ENCODE measurements around the gene IFNLR1.

- TF ChIP-seq CTCF (IDR thresholded peaks at IDR 0.05; ENCODE audit: extremely low read depth in 1 of 2, insufficient read depth in 1 of 2, low read depth in 1 of 2, low read length in 2 of 2), result no peak
- TF ChIP-seq EZH2 (IDR thresholded peaks at IDR 0.05; ENCODE audit: borderline replicate concordance, low read depth, low read length, severe bottlenecking), result no peak
- TF ChIP-seq POLR2A (IDR thresholded peaks at IDR 0.05; ENCODE audit: low read depth, low read length), result no peak
- TF ChIP-seq, protein P1, sequence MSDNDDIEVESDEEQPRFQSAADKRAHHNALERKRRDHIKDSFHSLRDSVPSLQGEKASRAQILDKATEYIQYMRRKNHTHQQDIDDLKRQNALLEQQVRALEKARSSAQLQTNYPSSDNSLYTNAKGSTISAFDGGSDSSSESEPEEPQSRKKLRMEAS (IDR thresholded peaks at IDR 0.05; ENCODE audit: insufficient read depth, insufficient read length), result no peak
- TF ChIP-seq POLR2AphosphoS5 (IDR thresholded peaks at IDR 0.05; ENCODE audit: insufficient read depth, low read depth, low read length), result no peak
- peak; percentile 46 for TF ChIP-seq GATA2 (IDR thresholded peaks at IDR 0.05; ENCODE audit: insufficient read depth, insufficient read length, low read depth, low read length)
- no peak for TF ChIP-seq MYC (IDR thresholded peaks at IDR 0.05; ENCODE audit: low read depth, low read length)
- peak; percentile 9 for TF ChIP-seq JUN (IDR thresholded peaks at IDR 0.05; ENCODE audit: borderline replicate concordance, insufficient read depth, insufficient read length, low read depth)
These were observed 78.5 kb downstream of the IFNLR1 start for GRCh38 chr1:24108334-24109165.

Measured in endothelial cell of umbilical vein (primary cell).